Pericardium fibroblast (primary cell): ENCODE measurements around the gene ZNF618. TPM values are rescaled to one million over a fixed set of nuclear protein-coding genes. Genes with fewer than 3 reads are reported as not detected.

ENCODE experiments used
- total RNA-seq: library from RNA; depleted of rRNA; stranded (reverse); fragments of >200 nt; gene quantifications from 2 replicates; pipeline ENCODE4 v1.2.3, GENCODE V29; 2015

ZNF618 gene, protein sequence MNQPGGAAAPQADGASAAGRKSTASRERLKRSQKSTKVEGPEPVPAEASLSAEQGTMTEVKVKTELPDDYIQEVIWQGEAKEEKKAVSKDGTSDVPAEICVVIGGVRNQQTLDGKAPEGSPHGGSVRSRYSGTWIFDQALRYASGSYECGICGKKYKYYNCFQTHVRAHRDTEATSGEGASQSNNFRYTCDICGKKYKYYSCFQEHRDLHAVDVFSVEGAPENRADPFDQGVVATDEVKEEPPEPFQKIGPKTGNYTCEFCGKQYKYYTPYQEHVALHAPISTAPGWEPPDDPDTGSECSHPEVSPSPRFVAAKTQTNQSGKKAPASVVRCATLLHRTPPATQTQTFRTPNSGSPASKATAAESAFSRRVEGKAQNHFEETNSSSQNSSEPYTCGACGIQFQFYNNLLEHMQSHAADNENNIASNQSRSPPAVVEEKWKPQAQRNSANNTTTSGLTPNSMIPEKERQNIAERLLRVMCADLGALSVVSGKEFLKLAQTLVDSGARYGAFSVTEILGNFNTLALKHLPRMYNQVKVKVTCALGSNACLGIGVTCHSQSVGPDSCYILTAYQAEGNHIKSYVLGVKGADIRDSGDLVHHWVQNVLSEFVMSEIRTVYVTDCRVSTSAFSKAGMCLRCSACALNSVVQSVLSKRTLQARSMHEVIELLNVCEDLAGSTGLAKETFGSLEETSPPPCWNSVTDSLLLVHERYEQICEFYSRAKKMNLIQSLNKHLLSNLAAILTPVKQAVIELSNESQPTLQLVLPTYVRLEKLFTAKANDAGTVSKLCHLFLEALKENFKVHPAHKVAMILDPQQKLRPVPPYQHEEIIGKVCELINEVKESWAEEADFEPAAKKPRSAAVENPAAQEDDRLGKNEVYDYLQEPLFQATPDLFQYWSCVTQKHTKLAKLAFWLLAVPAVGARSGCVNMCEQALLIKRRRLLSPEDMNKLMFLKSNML
- total RNA-seq = 5.0 and 5.5 TPM in 2 replicates

DNA sequence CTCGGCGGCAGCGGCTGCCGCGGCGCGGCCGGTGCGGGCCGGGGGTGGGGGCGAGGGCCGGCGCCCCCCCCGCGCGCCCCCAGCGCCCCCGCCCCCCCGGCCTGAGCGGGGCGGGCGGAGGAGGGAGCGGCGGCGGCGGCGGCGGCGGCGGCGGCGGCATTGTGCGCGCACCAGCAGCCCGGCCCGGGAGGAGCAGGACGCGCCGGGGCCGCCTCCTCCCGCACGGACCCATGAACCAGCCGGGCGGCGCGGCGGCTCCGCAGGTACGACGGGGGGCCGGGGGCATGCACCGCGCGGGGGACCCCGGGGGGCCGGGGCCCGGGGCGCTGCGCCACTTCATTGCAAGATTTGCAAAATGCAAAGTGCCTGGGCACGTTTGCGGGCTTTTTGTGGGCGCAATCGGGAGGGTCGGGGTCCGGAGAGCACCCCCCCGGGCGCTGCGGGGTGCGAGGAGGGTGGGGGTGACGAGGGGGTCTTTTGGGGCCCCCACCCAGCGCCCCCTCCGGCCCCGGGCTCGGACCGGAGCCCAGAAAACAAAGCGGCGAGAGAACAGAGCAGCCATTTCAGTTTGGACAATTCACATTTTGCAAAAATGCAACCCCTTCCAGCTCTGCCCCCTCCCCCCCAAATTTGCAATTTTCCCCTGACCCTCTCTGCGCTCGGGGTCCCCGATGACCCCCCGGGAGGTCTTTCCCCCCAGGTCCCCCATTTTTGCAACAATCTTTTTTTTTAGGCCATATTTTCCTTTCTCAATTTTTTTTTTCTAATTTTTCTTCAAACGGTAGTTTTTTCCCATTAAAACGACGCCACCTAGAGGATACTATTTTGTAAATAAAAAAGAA lies at the start of gene ZNF618:
TSS of gene ZNF618 (plus strand) at position 159 of the 842 bp plus-strand sequence. CDS start at position 231, 72 bp downstream.

DNA sequence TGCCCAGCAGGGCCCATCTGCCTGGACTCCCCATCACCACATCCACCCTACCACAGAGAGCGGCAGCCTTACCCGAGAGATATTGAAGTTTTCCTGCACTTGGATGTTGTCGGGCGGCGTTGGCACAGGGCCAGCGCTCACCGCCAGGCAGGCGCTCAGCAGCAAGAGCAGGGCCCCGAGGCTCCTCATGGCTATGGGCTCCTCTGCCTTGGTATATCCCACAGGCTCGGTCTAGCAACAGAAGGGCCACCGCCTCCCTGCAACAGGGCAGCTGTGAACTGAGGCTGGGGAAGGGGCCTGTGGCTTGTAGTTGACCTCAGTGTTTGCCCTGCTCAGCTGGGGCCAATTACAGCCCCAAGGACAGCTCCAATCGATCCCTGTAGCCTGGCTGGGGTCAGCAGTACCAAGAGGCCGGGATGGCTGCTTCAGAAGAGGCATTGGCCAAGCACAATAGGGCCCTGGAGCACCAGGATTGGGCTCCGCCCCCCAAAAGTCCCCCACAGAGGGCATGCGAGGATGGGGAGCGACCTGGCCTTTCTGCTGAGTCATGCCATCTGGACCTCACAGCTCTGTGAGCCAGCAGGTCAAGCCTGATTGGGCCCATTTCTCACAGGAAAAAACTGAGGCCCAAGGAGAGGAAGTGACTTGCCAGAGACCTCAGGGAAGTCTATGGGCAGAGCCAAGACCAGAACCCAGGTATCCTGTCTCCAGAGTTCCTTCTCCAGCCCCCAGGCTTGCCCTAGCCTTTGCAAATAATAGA lies 202.1 kb downstream of the ZNF618 start, which contains the start of gene AMBP:
TSS of gene AMBP (minus strand) at position 280 of the 760 bp plus-strand sequence. CDS start at position 189, 91 bp downstream.

DNA sequence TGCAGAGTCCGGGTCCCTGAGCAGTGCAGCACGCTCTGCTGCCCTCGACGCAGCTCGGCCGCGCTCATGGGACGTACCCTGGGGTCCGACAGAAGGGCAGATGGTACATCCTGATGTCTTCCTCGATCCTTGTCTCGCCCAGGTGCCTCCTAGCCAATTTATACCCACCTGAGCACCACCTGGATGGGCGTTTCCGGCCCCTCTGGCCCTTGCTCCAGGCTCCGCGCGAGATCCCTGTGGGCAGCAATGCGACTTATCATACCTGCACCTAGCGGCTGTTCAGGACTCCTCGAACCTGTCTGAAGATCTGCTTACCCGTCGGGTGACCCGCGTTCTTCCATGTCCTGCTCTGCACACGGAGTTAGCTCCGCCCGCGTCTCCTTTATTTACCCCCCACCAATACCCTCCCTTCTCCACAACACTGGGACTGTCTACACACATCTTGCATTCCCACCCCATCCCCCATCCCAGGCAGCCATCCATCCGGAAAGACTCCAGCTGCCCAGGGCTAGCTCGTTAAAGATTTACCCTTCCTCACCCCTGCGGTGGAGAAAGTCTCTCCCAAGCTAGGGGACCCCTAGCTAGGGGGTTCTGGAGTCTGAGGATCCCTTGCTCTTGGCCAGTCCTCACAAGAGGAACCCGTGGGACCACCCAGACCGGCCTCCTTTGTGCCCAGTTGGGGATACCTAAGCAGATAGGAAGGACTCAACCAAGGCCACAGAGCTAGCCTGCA lies 223.0 kb downstream of the ZNF618 start, which contains the start of gene KIF12:
TSS of gene KIF12 (minus strand) at position 357 of the 733 bp plus-strand sequence. CDS start at position 341, 16 bp downstream.

Other genes with a start within 250 kb of the ZNF618 start
- 1.5 TPM in 1 of 2 replicates, not detected in the other for gene AMBP, start 202.0 kb downstream of the ZNF618 start, total RNA-seq
- gene KIF12, start 223.0 kb downstream of the ZNF618 start, total RNA-seq = not detected in 2 replicates